GM19372 (cell line): Measurements from ENCODE around the gene MTIF3.

Source experiments
- ATAC-seq: cut with Tn5 transposase; IDR thresholded peaks from one replicate; pipeline ENCODE4 v1.9.1; 2021; ENCODE audit warnings: mild to moderate bottlenecking, low read depth, moderate library complexity; ENCODE audit not compliant: unreplicated experiment

Gene MTIF3, protein sequence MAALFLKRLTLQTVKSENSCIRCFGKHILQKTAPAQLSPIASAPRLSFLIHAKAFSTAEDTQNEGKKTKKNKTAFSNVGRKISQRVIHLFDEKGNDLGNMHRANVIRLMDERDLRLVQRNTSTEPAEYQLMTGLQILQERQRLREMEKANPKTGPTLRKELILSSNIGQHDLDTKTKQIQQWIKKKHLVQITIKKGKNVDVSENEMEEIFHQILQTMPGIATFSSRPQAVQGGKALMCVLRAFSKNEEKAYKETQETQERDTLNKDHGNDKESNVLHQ

DNA sequence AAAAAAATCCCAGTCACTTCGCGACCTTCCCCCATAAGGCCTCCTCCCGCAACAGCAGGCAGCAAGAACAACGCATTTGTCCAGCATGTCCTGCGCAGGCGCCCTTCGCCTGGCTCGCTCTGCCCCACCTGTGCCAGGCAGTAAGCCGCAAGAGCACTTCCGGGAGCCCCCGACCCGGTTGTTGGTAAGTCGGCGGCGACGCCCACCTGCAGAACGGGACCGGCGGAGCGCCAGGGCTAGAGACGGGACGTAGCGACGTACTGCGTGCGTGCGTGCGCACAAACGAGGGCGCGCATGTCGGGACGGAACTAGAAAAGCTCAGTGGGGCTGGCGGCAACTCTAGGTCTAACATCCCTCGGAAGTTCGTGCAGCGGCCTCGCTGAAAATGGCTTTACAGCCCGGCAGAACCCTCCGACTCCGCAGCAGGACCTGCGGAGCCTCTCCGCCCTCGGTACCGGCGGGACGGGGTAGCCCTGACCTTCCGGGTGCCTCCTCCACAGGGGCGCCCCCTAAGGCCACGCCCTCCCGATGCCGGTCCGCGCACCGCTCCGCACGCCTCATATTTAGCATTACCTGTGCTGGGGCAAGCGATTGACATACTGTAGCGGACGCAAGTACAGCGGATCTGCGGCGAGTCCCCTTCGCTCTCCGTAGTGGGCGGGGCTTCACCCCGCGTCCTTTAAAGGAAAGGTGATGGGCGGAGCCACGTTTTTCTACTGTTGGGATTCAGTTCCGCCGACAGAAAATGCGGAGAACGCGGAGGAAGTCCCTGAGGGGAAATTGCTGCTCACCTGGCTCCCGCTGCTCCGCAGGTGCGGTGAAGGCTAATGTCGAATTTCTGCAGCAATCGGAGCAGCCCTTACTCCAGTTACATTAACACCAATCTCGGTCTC, at the start of gene MTIF3:
Gene MTIF3, minus strand, starts transcription at position 629 of the 893 bp plus-strand sequence. CDS start 10,116 bp downstream, outside the sequence.
- ATAC-seq: peak; percentile 84

DNA sequence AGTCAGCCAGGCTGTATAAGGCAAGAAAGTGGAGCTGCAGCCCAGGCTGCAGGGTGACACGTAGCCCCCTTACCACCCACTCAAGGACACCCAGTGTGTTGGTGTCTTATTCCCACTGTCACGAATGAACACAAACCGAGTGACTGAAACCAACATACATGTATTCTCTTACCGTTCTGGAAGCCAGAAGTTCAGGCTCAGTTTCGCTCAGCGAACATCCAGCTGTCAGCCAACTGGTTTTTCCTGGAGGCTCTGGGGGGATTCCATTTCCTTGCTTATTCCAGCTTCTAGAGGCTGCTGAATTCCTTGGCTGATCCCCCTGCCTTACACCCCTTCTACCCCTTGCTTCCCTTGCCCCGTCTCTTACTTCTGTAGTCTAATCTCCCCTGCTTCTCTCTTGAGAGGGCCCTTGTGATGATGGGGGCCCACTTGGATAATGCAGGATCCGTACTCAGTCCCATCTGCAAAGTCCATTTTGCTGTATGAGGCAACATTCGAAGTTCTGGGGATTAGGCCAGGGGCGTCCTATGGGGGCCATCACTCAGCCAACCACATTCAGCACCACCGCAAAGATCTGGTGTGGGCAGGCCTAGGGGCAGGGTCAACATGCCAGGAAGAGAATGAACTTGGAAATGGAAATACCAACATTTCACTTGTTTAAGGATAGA, 47.3 kb upstream of the MTIF3 start:
- no peak for ATAC-seq

DNA sequence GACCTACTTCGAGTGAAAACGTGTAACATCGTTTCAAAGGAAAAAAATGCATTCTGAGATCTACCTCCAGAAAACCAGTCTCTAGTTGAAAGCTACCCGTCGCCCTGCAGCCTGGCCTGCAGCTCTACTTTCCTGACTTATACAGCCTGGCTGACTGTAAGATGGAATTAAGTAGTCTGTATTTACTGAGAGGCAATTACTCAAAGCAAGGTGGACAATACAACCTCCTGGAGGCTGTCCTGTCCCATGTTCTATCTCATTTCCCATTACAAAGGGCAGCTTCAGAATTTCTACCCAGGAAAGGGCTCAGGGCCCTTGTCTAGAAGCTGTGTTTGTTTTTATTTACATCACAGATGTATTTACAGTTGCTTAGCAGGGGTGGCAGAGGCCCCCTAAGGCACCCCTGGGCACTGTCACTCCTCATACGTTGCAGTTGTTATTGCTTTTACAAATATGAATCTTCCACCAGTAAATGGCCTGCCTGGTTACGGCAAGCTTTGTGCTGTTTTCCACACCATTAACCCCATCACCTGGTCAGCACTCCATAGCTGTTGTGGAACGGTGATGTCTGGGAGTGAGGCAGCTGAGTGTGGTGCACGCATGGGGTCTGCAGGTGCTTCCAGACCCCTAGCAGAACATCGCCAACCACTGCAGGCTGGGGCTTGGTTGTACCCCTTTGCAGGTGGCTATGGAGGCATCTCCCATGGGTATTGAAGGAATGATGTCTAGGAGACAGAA, 46.3 kb upstream of the MTIF3 start:
- no peak for ATAC-seq

DNA sequence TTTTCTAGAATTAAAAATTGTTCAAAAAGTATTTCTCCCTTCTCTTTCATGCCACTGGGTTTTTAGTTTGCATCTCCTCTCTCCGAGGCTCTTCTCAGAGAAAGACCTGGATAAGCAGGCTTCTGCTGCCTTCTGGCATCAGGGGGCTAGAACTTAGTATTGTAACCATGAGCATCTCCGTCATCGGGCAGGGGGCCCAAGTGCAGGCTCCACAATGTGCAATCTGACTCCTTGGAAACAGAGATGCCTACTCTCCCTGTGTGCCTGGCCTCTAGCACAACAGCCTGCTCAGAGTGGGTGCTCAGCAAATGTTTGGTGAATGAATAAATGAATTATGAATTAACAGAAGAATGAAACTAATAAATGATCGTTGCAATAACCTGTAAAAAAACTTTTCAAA, 45.6 kb upstream of the MTIF3 start:
- no peak for ATAC-seq

DNA sequence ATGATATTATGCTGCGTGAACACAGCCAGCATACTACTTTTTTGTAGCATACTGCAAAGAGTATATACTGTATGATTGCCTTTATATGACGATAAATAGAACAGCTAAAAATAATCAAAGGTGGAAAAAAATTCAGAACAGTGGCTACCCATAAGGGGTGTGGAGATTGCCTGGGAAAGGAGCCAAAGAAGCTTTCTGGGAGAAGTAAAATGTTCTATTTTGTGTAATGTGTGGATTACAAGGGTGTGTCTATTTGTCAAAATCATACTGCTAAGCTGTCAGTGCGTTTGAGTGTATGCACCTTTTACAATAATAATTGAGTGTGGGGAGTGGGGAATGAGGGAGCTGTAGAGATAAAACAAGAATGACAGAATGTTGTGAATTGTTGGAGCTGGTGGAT, 45.2 kb upstream of the MTIF3 start:
- no peak for ATAC-seq

DNA sequence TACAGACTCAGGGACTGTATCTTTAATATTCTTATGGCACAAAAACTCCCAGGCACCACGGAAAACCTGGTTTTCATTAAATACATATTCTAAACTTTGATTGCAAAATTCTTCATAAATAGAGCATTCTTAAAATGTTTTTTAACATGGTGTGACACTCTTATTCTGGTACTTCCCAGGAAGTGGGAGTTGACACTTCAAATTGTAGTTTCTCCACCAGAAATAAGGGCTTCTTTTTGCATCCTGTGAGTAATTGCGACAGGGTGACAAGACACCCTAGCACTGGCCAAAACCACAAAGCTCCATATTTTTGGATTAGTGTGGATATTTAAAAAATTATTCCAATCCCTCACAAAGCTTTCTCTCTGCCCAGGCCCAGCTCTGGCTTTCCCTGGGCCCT, 43.6 kb upstream of the MTIF3 start:
- ATAC-seq: no peak

DNA sequence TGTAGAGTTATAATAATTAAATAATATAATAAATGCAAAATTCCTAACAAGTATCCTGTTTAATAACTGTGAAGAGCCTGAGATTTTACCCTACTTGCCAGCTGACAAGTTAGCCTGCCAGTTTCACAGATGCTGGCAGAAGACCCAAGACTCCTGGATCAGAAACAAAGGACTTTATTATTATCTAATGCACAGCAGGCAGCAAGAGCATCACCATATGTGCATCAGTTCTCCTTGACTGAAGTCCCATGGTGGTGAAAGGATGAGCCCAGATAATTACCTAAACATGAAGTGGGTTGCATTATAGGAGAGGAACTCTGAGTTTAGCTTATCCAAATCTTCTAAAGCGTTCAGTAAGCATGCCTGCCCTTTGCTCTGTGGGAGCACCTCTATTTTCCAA, 39.1 kb upstream of the MTIF3 start:
- no peak for ATAC-seq

DNA sequence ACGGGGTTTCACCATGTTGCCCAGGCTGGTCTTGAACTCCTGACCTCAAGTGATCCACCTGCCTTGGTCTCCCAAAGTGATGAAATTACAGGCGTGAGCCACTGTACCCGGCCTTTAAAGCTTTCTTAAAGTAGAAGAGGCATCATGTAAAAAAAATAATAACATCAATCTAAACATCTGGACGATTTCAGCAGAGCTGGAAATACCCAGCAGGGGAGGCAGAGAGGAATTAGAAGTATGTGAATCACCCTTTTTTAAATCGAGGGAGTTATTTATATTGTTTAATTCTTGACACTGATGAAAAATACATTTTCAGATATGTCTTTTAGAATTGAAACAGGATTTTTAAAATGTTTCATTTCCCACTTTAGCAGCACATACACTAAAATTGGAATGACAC, 37.4 kb upstream of the MTIF3 start:
- no peak for ATAC-seq

DNA sequence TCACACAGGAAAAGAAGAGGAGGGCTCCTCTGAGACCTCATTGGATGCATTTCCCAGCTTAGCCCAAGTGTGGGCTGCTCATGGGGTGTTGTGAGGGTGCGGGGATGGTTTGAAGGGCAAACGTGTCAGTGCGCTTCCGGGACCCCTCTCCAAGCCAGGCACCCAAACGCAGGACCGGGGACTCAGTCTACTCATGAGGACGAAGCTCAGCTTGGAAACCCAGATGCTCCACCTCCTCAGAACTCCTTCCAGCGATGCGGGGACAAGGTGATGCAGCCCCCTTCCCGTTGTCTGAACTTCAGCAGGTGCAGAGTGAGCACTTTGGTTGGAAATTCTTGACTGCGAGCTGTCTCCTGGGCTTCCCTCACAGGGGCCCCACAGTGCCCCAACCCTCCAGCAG, 33.1 kb upstream of the MTIF3 start:
- ATAC-seq: peak; percentile 14

DNA sequence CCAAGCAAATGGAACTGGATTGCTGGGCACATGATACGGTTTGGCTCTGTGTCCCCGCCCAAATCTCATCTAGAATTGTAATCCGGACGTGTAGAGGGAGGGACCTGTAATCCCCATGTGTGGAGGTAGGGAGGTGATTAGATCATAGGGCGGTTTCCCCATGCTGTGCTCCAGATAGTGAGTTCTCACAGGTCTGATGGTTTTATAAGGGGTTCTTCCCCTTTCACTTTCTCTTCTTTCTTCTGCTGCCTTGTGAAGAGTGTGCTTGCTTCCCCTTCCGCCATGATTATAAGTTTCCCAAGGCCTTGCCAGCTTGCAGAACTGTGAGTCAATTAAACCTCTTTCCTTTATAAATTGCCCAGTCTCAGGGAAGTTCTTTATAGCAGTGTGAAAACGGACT, 32.6 kb upstream of the MTIF3 start:
- peak; percentile 94 for ATAC-seq

DNA sequence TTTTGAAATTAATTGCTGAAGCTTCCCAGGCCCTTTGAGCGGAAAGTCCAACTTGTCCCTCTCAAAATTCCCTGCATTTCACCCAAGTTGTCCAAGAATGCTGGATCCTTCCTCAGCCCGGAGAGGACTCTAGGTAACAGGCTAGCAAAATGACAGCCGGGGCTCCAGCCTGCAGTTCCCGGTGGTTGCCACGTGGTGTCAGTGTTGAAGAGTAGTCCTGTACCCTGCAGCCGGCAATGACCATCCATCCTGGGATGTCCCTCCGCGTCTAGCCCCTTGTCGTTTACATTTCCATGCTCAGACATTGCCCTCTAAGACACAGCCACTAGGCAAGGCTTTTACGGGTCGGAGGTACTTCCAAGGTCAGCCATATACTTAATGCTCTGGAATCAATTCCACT, 31.4 kb upstream of the MTIF3 start:
- ATAC-seq: no peak

DNA sequence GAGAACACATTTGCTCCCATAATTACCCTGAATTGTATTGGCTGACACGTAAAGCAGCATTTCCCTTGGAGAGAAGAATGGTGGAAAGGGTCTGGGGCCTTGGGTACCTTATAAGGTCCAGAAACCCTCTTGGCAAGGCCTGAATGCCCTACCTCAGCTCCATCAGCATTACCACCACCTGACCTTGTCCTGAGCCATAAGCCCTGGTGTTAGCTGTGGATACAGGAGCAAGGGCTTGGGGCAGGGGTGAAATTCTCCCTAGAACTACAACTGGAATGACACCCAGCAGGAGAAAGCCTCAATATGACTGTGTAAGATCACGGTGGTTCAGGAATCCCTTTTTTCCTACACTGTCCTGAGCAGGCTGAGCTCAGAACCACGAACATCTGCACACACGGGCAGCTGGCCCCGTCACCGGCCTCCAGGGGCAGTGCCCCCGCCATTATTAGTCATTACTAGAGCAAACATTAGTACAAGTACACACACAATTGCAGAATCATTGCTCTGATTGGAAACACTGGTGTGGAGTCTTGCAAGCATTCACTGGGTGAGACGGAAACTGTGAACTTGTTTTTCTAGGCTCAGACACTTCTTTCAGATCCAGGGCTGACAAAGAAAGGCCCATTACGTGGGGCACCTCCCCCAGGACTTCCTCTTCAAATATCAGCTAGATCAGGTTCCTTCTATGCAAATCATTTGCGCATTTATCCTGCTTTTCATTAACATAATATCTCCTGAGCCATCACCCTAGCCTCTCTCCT, 26.8 kb upstream of the MTIF3 start:
- peak; percentile 62 for ATAC-seq

DNA sequence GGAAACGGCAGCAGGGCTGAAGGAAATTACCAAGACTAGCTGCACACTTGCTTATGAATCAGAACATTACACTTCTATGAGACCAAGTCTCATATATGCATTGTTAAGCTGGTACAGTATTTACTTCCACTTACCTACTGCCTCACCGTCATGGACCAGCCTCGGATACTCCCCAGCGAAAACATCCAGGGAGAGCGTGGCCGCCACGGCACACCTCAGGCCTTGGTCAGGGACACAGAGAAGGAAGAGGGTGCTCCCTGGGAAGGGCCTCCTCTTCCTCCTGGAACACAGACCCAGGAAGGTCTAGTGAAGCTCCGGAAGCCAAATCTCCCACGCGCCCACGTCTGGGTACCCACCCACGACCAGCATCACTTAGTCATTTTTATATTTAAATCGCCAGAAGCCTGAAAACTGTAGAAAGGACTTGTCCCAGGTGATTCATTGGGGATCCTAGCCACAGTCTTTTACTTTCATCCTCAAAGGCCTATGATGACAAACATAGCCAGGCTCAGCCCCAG, 24.4 kb upstream of the MTIF3 start:
- no peak for ATAC-seq

DNA sequence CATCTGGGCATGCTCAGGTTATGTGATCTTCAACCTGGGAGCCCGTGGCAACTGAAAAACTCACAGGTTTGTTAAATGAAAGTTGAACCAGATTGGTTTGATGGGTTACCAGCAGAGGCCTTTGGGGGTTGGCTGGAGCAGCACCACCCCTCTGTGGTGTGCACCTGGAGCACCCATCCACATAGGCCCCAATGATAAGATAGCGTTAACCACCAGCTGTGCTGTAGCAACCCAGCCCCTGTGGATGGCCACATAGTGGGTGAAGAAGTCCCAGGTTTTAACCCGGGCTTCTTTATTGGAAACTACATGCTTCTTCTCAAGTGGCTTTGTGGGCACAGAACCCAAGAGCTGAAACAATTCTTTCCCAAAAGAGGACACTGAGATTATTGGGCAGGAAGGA, 22.6 kb upstream of the MTIF3 start:
- ATAC-seq: no peak

DNA sequence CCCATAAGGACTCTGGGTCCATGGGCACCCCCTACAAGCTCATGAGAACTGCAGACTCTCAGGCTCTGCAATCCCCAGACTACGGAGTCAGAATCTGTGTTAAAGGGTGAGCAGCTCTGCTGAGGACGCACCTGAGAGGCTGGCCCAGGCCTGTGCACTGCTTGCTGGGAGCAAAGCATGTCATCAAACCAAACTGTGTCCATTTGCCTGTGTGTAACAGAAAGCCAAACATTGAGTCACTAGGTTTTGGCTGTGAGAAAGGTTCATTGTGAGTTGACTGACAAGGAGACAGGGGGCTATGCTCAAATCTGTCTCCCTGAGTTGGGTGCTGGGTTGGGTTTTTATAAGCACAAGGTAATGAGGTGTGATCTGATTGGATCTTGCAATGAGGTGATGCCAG, 22.1 kb upstream of the MTIF3 start:
- no peak for ATAC-seq

DNA sequence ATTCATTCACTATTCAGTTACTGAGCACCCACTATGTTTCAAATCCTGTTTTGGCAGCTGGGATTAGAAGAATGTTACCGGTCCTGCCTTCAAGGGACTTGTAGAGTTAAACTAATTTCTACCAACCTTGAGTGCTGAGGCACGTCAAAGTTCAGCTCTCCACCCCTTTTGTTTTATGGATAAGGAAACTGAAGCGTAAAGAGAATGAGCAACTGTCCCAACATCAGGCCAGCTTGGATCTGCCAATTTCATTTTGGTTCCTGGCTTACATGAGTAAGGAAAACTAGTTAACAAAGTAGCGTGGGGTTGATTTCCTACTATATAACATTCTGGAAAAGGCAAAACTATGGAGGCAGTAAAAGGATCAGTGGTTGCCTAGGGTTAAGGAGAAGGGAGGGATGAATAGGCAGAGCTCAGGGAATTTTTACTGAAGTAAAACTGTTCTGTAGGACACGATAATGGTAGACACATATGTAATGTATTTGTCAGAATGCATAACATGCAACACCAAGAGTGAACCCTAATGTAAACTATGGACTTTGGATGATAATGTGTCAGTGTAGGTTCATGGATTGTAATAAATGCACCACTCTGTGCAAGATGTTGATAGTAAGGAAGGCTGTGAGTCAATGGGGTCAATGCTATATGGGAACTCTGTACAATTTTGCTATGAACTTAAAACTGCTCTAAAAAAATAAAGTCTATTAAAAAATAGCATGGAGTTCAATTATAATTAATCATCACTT, 19.9 kb upstream of the MTIF3 start:
- no peak for ATAC-seq

DNA sequence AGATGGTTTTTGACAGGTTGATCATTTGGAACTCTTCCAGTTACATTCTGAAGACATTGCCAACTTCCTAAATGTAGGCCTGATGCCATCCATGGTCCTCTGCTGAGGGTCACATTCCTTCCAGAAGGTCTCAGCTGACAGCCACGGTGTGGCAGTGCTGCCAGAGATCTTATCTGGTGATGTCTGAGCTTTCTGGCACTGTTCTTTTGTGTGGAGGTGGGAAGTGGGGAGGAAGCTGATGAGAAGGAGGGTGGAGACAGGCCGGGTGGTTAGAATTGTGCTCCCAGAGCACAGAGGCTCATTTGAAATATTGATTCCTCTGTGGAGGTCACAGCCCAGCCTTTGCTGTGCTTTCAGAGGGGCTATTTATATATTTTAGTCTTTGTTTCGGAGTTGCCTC, 16.1 kb upstream of the MTIF3 start:
- no peak for ATAC-seq

DNA sequence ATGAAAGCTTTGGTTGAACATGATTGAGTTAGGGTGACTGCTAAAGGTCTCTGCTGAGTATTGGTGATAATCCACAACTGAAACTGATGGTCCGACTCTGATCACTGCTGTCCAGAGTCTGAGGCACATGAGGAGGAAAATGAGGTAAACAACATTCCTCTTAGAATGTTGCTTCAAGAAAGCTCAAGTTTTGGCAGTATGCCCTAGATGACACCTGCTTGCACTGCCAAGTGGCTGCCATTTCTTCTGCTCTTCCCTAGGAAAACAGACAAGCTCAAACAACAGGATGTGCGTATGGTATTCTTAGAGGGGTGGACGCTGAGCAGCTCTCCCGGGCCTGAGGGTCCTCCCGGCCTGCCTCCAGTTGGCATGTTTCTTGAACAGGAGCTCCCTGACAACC, 15.2 kb upstream of the MTIF3 start:
- no peak for ATAC-seq

DNA sequence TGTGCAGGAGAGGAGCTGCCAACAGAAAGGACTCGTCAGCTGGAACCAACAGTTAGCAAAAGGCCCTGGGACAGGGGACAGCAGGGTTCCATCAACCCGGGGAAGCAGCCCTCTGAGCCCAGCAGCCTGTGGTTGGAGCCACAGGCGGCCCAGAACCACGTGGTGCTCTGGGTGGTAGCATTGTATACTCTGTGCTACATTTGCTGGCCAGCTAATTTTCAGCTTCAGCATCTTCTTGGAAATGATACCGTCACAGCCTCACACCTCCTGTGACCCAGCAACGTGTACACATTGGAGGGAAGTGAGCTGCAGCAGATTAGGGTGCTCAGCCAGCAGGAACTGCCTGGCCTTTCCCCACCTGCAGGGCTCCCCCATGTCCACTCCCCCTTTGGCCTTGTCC, 13.1 kb upstream of the MTIF3 start:
- no peak for ATAC-seq
